H1 (cell line): ENCODE measurements around the gene FAR2.

Source experiments
- BCL11A ChIP-seq, 2 experiments: IDR thresholded peaks; one replicate each; pipeline ENCODE4 v1.6.1; 2011; ENCODE audit warnings: low read depth in 2 of 2, low read length in 2 of 2, mild to moderate bottlenecking in 2 of 2
- CBX5 ChIP-seq: fragments of 300-800, 300-1000 bp; sonication (generic); IDR thresholded peaks from 2 replicates; pipeline ENCODE4 v1.7.1; 2016; ENCODE audit warnings: antibody characterized with exemption, low read length, low read depth
- CREB1 ChIP-seq: IDR thresholded peaks from 2 replicates; pipeline ENCODE4 v1.6.1; 2012; ENCODE audit warnings: inconsistent platforms
- EP300 ChIP-seq, 2 experiments: IDR thresholded peaks; 1 replicate in 1 of 2; 2 replicates in 1 of 2; pipeline ENCODE4 v1.6.1; 2011 to 2012; ENCODE audit warnings: low read depth in 2 of 2, low read length in 2 of 2, mild to moderate bottlenecking in 2 of 2, borderline replicate concordance in 1 of 2, inconsistent platforms in 1 of 2, moderate library complexity in 1 of 2
- GABPA ChIP-seq: IDR thresholded peaks from 2 replicates; pipeline ENCODE4 v1.6.1; 2011; ENCODE audit warnings: mild to moderate bottlenecking, low read length, moderate library complexity, borderline replicate concordance; ENCODE audit not compliant: insufficient read depth
- POLR2A ChIP-seq, 2 experiments: IDR thresholded peaks; 1 replicate in 1 of 2; 2 replicates in 1 of 2; pipeline ENCODE4 v1.6.1; 2011; ENCODE audit warnings: low read depth in 2 of 2, low read length in 2 of 2, mild to moderate bottlenecking in 2 of 2; ENCODE audit errors: control extremely low read depth in 1 of 2
- POLR2AphosphoS5 ChIP-seq: IDR thresholded peaks from 2 replicates; pipeline ENCODE4 v1.6.1; 2011; ENCODE audit warnings: low read depth, low read length
- RAD21 ChIP-seq, 2 experiments: IDR thresholded peaks in 1 of 2; conservative IDR thresholded peaks in 1 of 2; 2 replicates each; pipeline ENCODE4 v1.6.1; 2011; ENCODE audit warnings: low read depth in 2 of 2, low read length in 2 of 2, improper control_type of control experiment in 1 of 2, inconsistent platforms in 1 of 2, mild to moderate bottlenecking in 1 of 2, moderate library complexity in 1 of 2
- RBBP5 ChIP-seq: IDR thresholded peaks from 2 replicates; pipeline ENCODE4 v1.7.1; 2012; ENCODE audit warnings: low read depth, mild to moderate bottlenecking, inconsistent platforms, low read length, moderate library complexity, borderline replicate concordance
- RNF2 ChIP-seq: fragments of 200-900, 300-1000 bp; sonication (generic); IDR thresholded peaks from 2 replicates; pipeline ENCODE4 v1.7.1; 2016; ENCODE audit warnings: borderline replicate concordance, low read depth, mild to moderate bottlenecking, antibody characterized with exemption, low read length; ENCODE audit not compliant: poor library complexity, severe bottlenecking; ENCODE audit errors: missing control alignments
- YY1 ChIP-seq: IDR thresholded peaks from 2 replicates; pipeline ENCODE4 v1.6.1; 2011; ENCODE audit warnings: low read depth, mild to moderate bottlenecking, low read length
- ZNF274 ChIP-seq: IDR thresholded peaks from 2 replicates; pipeline ENCODE4 v1.7.0; 2012; ENCODE audit warnings: low read length, borderline replicate concordance; ENCODE audit errors: extremely low read depth
- TF ChIP-seq, protein P1 (sequence below), 3 experiments: IDR thresholded peaks; 1 replicate in 2 of 3; 2 replicates in 1 of 3; pipeline versions ENCODE4 v1.5.1 to v1.6.1; 2011; ENCODE audit warnings: low read length in 3 of 3, mild to moderate bottlenecking in 3 of 3, inconsistent platforms in 2 of 3, low read depth in 1 of 3, moderate library complexity in 1 of 3; ENCODE audit not compliant: insufficient read depth in 1 of 3; ENCODE audit errors: control extremely low read depth in 1 of 3

DNA sequence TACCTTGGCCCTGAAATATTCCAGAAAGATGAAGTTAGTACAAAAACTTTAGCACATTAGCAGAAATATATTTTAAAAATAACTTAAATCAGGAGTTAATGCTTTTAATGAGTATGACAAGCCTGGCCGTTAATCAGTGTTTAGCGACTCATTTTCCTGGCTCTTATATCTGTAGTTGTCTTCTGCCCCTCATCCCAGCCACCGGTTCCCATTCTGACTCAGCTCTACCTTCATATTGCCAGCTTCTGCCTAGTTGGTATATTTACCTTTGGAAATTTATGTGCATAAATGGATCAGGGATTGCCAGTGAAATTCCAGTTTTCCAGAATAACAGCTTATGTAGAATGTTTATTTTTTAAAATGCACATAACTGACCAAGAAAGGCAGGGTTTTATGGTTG is 152.0 kb downstream of the FAR2 start:
- TF ChIP-seq POLR2A (IDR thresholded peaks at IDR 0.05; ENCODE audit: control extremely low read depth in 1 of 2, low read depth in 2 of 2, low read length in 2 of 2) (no peak), EP300 (IDR thresholded peaks at IDR 0.05; ENCODE audit: borderline replicate concordance in 1 of 2, low read depth in 2 of 2, low read length in 2 of 2) (no peak), ZNF274 (no peak), RNF2 (no peak), RBBP5 (no peak), BCL11A (IDR thresholded peaks at IDR 0.05; ENCODE audit: low read depth in 2 of 2, low read length in 2 of 2) (no peak), YY1 (no peak), RAD21 (IDR thresholded peaks at IDR 0.05 in 1 of 2, conservative IDR thresholded peaks at IDR 0.05 in 1 of 2; ENCODE audit: low read depth in 2 of 2, low read length in 2 of 2) (no peak), POLR2AphosphoS5 (no peak), CREB1 (no peak), CBX5 (no peak), GABPA (no peak)
- TF ChIP-seq, protein P1, sequence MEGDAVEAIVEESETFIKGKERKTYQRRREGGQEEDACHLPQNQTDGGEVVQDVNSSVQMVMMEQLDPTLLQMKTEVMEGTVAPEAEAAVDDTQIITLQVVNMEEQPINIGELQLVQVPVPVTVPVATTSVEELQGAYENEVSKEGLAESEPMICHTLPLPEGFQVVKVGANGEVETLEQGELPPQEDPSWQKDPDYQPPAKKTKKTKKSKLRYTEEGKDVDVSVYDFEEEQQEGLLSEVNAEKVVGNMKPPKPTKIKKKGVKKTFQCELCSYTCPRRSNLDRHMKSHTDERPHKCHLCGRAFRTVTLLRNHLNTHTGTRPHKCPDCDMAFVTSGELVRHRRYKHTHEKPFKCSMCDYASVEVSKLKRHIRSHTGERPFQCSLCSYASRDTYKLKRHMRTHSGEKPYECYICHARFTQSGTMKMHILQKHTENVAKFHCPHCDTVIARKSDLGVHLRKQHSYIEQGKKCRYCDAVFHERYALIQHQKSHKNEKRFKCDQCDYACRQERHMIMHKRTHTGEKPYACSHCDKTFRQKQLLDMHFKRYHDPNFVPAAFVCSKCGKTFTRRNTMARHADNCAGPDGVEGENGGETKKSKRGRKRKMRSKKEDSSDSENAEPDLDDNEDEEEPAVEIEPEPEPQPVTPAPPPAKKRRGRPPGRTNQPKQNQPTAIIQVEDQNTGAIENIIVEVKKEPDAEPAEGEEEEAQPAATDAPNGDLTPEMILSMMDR (IDR thresholded peaks at IDR 0.05; ENCODE audit: control extremely low read depth in 1 of 3, insufficient read depth in 1 of 3, low read depth in 1 of 3, low read length in 3 of 3), result no peak
